Neural progenitor cell (in vitro differentiated cells): Measurements from ENCODE around the gene PPIP5K1. TPM values are rescaled to one million over a fixed set of nuclear protein-coding genes. Genes with fewer than 3 reads are reported as not detected.
A peak's percentile ranks its signal among the peaks of the same experiment; 100 is the strongest.

Experiments
- DNase-seq: peaks from one replicate; pipeline ENCODE4 v3.0.0-alpha.2; 2016; ENCODE audit warnings: low spot score
- H2AFZ ChIP-seq: fragments of 200-600 bp; sonication (generic); replicated peaks from 2 replicates; pipeline ENCODE4 v1.6.1; 2016; ENCODE audit warnings: antibody characterized with exemption
- H3F3A ChIP-seq: fragments of 200-600 bp; sonication (generic); 2 replicates; pipeline ENCODE4 v1.6.1; 2016; ENCODE audit warnings: antibody characterized with exemption, low read depth
- H3K27ac ChIP-seq: fragments of 200-600 bp; sonication (generic); 2 replicates; pipeline ENCODE4 v1.5.1; 2016; ENCODE audit warnings: mild to moderate bottlenecking
- H3K27me3 ChIP-seq: fragments of 200-600 bp; sonication (generic); 2 replicates; pipeline ENCODE4 v1.6.1; 2016; ENCODE audit warnings: mild to moderate bottlenecking, moderate library complexity
- H3K36me3 ChIP-seq: fragments of 200-600 bp; sonication (generic); 2 replicates; pipeline ENCODE4 v1.5.1; 2016
- H3K4me1 ChIP-seq: fragments of 200-600 bp; sonication (generic); 2 replicates; pipeline ENCODE4 v1.6.1; 2016; ENCODE audit warnings: mixed run types
- H3K4me2 ChIP-seq: fragments of 200-600 bp; sonication (generic); 2 replicates; pipeline ENCODE4 v1.6.1; 2016
- H3K4me3 ChIP-seq: fragments of 200-600 bp; sonication (generic); 2 replicates; pipeline ENCODE4 v1.5.1; 2016
- H3K79me2 ChIP-seq: fragments of 200-600 bp; sonication (generic); 2 replicates; pipeline ENCODE4 v1.6.1; 2016; ENCODE audit warnings: low read depth
- H3K9ac ChIP-seq: fragments of 200-600 bp; sonication (generic); 2 replicates; pipeline ENCODE4 v1.6.1; 2016
- H3K9me3 ChIP-seq: fragments of 200-600 bp; sonication (generic); 2 replicates; pipeline ENCODE4 v1.5.1; 2016; ENCODE audit warnings: low read depth
- H4K20me1 ChIP-seq: fragments of 200-600 bp; sonication (generic); 2 replicates; pipeline ENCODE4 v1.6.1; 2016; ENCODE audit warnings: low read depth
- H3K27ac Mint-ChIP-seq: 3 replicates; pipeline ENCODE4 v1.8.0; 2021; ENCODE audit warnings: mixed read lengths
- H3K27me3 Mint-ChIP-seq: 2 replicates; pipeline ENCODE4 v1.8.0; 2022; ENCODE audit warnings: low read depth, mild to moderate bottlenecking, inconsistent platforms, moderate library complexity, mixed read lengths; ENCODE audit not compliant: insufficient read depth
- H3K36me3 Mint-ChIP-seq: 3 replicates; pipeline ENCODE4 v1.8.0; 2021; ENCODE audit warnings: mixed read lengths
- H3K4me1 Mint-ChIP-seq: 3 replicates; pipeline ENCODE4 v1.8.0; 2021; ENCODE audit warnings: mixed read lengths
- H3K4me3 Mint-ChIP-seq: 3 replicates; pipeline ENCODE4 v1.8.0; 2021; ENCODE audit warnings: mild to moderate bottlenecking, moderate library complexity, mixed read lengths
- H3K9me3 Mint-ChIP-seq: 3 replicates; pipeline ENCODE4 v1.8.0; 2020; ENCODE audit warnings: mixed read lengths
- CTCF ChIP-seq: fragments of 200-600 bp; sonication (generic); IDR thresholded peaks from 2 replicates; pipeline ENCODE4 v1.5.1; 2017; ENCODE audit warnings: antibody characterized with exemption, mild to moderate bottlenecking
- EZH2 ChIP-seq: fragments of 200-600 bp; sonication (generic); IDR thresholded peaks from 2 replicates; pipeline ENCODE4 v1.6.1; 2017; ENCODE audit warnings: antibody characterized with exemption, mild to moderate bottlenecking, moderate library complexity
- EZH2phosphoT487 ChIP-seq: fragments of 200-600 bp; sonication (generic); IDR thresholded peaks from 2 replicates; pipeline ENCODE4 v1.6.1; 2017; ENCODE audit warnings: antibody characterized with exemption
- total RNA-seq: library from RNA; depleted of rRNA; stranded (reverse); fragments of >200 nt; gene quantifications from 2 replicates; pipeline ENCODE4 v1.2.3, GENCODE V29; 2015; ENCODE audit warnings: low replicate concordance

PPIP5K1 gene
- total RNA-seq, 1 donor from 2014 or later, result 17.0 TPM

GRCh38 chr15:43508991-43509659 is 80.9 kb downstream of the PPIP5K1 start:
- peaks cover 14% of the 10 kb centered on the region for H3K27me3 ChIP-seq
- peaks cover 27% of the 10 kb centered on the region for H3F3A ChIP-seq
- H4K20me1 ChIP-seq, result no peaks in the 10 kb centered on the region
- H3K27me3 Mint-ChIP-seq, result peaks cover 4% of the 10 kb centered on the region
- no peak overlapping the region for H2AFZ ChIP-seq
- no peaks in the 10 kb centered on the region for H3K9me3 Mint-ChIP-seq
- H3K79me2 ChIP-seq, result no peaks in the 10 kb centered on the region
- H3K9me3 ChIP-seq, result no peaks in the 10 kb centered on the region
- H3K27ac ChIP-seq, result no peak overlapping the region
- H3K4me1 ChIP-seq, result peaks cover 25% of the 10 kb centered on the region
- peak overlapping the region; percentile 84 for H3K4me2 ChIP-seq
- DNase-seq, result peak; percentile 38
- peaks cover 63% of the 10 kb centered on the region for H3K4me1 Mint-ChIP-seq
- H3K36me3 ChIP-seq, result no peaks in the 10 kb centered on the region
- peaks cover 9% of the 10 kb centered on the region for H3K36me3 Mint-ChIP-seq
- H3K4me3 ChIP-seq, result peak overlapping the region; percentile 63
- peak overlapping the region; percentile 97 for H3K27ac Mint-ChIP-seq
- TF ChIP-seq CTCF (no peak), EZH2phosphoT487 (no peak), EZH2 (no peak)
- no peak overlapping the region for H3K9ac ChIP-seq
- H3K4me3 Mint-ChIP-seq, result peak overlapping the region; percentile 90

DNA sequence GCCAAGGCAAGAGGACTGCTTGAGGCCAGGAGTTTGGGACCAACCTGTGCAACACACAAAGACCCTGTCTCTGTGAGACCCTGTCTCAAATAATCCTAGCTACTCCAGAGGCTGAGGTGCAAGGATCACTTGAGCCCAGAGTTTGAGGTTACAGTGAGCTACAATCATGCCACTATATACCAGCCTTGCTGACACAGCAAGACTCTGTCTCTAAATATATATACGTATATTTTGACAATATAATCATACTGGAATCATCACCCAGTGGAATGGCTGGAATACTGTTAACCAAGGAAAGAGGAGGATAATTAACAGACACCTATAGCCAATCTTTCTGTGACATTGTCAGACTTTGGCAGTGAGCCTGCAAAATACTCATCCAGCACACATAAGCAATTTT is 81.6 kb downstream of the PPIP5K1 start:
- Histone ChIP-seq H3K4me3 (no peak overlapping the region), H3K4me2 (peak overlapping the region; percentile 84)

GRCh38 chr15:43505738-43506137 is 84.3 kb downstream of the PPIP5K1 start:
- Mint-ChIP-seq H3K4me3 (no peak overlapping the region), H3K4me1 (peaks cover 36% of the 10 kb centered on the region), H3K9me3 (no peaks in the 10 kb centered on the region), H3K27me3 (peaks cover 2% of the 10 kb centered on the region), H3K36me3 (no peaks in the 10 kb centered on the region), H3K27ac (peak overlapping the region; percentile 78)
- no peaks in the 10 kb centered on the region for H3K79me2 ChIP-seq
- H2AFZ ChIP-seq, result no peak overlapping the region
- H3K36me3 ChIP-seq, result no peaks in the 10 kb centered on the region
- H3K9me3 ChIP-seq, result no peaks in the 10 kb centered on the region
- no peaks in the 10 kb centered on the region for H3K27me3 ChIP-seq
- no peaks in the 10 kb centered on the region for H4K20me1 ChIP-seq
- no peak overlapping the region for H3K27ac ChIP-seq
- no peak for DNase-seq
- peaks cover 16% of the 10 kb centered on the region for H3F3A ChIP-seq
- no peak for TF ChIP-seq EZH2
- no peak for TF ChIP-seq EZH2phosphoT487
- TF ChIP-seq CTCF, result no peak
- no peak overlapping the region for H3K4me3 ChIP-seq
- no peak overlapping the region for H3K4me2 ChIP-seq
- H3K4me1 ChIP-seq, result peaks cover 15% of the 10 kb centered on the region
- no peak overlapping the region for H3K9ac ChIP-seq

More for the DNA sequence above, 81.6 kb downstream of the PPIP5K1 start:
- no peak for DNase-seq
- Histone ChIP-seq H3K27ac (no peak overlapping the region), H3K27me3 (peaks cover 14% of the 10 kb centered on the region), H3K9ac (no peak overlapping the region), H3K4me1 (peaks cover 22% of the 10 kb centered on the region), H3K79me2 (no peaks in the 10 kb centered on the region), H3K9me3 (no peaks in the 10 kb centered on the region), H3F3A (peaks cover 27% of the 10 kb centered on the region), H3K36me3 (no peaks in the 10 kb centered on the region), H4K20me1 (no peaks in the 10 kb centered on the region), H2AFZ (no peak overlapping the region)
- Mint-ChIP-seq H3K27me3 (peaks cover 6% of the 10 kb centered on the region), H3K27ac (peak overlapping the region; percentile 80), H3K36me3 (peaks cover 9% of the 10 kb centered on the region), H3K4me3 (peak overlapping the region; percentile 90), H3K9me3 (no peaks in the 10 kb centered on the region), H3K4me1 (peaks cover 56% of the 10 kb centered on the region)
- TF ChIP-seq EZH2phosphoT487, result no peak
- TF ChIP-seq EZH2, result no peak
- TF ChIP-seq CTCF, result no peak
